ENCODE results near the gene PBXIP1.

The PBXIP1 gene

DNA sequence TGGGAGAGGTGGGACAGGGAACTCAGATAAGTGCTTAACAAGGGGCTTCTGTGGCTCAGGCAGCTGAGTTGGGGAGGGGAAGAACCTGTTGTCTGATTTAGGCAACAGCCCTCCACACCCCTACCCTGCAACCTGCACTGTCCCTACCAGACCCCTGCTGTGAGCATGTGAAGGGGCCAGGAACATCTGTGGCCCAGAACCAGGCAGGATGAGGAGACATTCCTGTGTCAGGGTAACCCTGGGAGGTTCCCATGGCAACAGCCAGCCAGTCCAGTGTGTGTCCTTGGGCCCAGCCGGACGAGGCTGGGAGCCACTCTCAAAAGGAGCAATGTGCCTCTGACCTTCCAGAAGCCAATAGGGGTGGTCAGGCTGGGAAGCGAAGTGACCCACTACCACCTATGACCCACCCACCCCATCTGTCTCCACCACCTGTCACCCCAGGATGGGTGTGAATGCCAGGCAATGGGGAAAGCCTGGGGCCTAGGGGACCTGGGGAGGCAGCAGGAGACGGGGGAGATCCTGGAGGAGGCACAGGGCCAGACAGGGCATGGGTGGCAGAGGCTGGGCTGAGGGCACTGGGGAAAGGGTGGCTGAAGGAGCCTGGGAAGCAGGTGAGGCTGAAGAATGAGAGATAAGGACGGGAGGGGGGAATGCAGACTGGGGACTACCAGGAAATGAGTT, 14.4 kb downstream of the PBXIP1 start:
- in situ Hi-C loops (cut with HindIII; ENCODE audit: low pct_unique_long_range_greater_than_20kb, low sequenced_read_pairs), result no loop called here
- peak in 1 of 2 experiments; percentile 72 for DNase-seq (ENCODE audit: low read depth in 1 of 2, low spot score in 1 of 2)
- TF ChIP-seq JUND (IDR thresholded peaks at IDR 0.05; ENCODE audit: low read depth), result no peak

- in situ Hi-C loops (cut with HindIII; ENCODE audit: low pct_unique_long_range_greater_than_20kb, low sequenced_read_pairs), result no loop called here
- no peak for DNase-seq (ENCODE audit: low read depth in 1 of 2, low spot score in 1 of 2)
- no peak for TF ChIP-seq JUND (IDR thresholded peaks at IDR 0.05; ENCODE audit: low read depth)
Measured at GRCh38 chr1:154940651-154941194, 15.2 kb downstream of the PBXIP1 start.

DNA sequence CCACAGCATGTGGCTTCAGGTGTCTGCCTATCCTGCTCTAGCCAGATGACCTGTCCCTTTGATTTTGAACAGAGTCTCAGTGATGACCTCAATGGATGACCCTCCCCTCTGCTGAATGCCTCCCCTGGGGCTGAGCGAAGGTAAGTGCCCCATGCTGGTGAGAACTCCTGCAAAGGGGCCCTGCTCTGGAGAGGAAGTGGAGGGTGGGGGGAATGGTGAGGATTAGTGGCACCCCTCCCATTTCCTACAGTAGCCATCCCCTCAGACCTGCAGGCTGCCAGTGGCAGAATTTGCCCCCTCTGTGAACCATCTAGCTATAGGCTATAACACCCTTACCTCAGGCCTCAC, 15.7 kb downstream of the PBXIP1 start:
- no peak for DNase-seq (ENCODE audit: low read depth in 1 of 2, low spot score in 1 of 2)
- in situ Hi-C loops (cut with HindIII; ENCODE audit: low pct_unique_long_range_greater_than_20kb, low sequenced_read_pairs), result no loop called here
- TF ChIP-seq JUND (IDR thresholded peaks at IDR 0.05; ENCODE audit: low read depth), result no peak

GRCh38 chr1:154938604-154939399, 17.1 kb downstream of the PBXIP1 start:
- in situ Hi-C loops (cut with HindIII; ENCODE audit: low pct_unique_long_range_greater_than_20kb, low sequenced_read_pairs), result no loop called here
- DNase-seq (ENCODE audit: low read depth in 1 of 2, low spot score in 1 of 2), result peak in 1 of 2 experiments; percentile 86
- TF ChIP-seq JUND (IDR thresholded peaks at IDR 0.05; ENCODE audit: low read depth), result no peak

GRCh38 chr1:154937988-154938386, 17.9 kb downstream of the PBXIP1 start:
- in situ Hi-C loops (cut with HindIII; ENCODE audit: low pct_unique_long_range_greater_than_20kb, low sequenced_read_pairs), result no loop called here
- no peak for TF ChIP-seq JUND (IDR thresholded peaks at IDR 0.05; ENCODE audit: low read depth)
- DNase-seq (ENCODE audit: low read depth in 1 of 2, low spot score in 1 of 2), result no peak

DNA sequence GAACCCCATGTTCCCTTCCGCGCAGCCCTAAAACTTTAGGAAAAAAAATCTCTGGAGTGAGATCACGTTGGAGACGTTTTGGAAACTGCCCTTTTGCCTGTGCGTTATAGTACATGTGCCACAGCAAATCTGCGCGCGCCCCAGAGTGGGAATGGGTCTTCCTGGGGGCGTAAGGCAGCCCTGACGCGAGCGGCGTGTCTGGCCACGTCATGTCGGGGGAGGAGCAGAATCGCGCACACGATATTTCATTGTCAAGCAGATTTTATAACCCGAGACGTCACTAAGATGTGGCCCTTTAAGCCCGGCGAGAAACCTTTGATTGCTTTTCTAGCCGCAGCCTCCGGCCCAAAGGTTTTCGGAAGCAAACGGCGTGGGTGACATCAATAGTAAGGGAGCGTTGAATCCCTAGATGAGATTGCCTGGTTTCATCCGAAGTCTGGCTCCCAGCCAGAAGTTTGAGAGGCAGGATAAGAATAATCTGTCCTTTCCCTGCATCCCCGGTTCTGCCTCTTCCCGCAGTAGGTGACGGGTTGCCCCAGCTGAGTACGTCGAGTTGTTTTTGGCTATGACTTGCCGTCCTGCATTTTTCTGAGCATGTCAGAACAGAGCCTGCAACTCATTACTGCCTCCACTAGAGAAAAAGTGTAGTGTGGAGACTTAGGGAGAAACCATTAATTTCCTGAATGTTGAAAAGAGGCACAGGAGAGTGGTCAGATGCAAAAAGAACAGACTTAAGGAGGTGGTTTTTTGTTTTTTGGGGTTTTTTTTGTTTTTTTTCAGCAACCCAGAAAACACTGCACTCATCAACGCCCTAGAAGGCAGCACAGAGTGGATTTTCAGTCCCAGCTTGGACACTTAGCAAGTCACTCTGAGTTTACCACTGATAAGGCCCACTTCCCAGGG, 18.6 kb downstream of the PBXIP1 start:
- peak; percentile 85 to 99 for DNase-seq (ENCODE audit: low read depth in 1 of 2, low spot score in 1 of 2)
- in situ Hi-C loops (cut with HindIII; ENCODE audit: low pct_unique_long_range_greater_than_20kb, low sequenced_read_pairs), result no loop called here
- TF ChIP-seq JUND (IDR thresholded peaks at IDR 0.05; ENCODE audit: low read depth), result no peak

GRCh38 chr1:154936555-154937084, 19.3 kb downstream of the PBXIP1 start, which contains the start of gene PMVK:
Gene PMVK, minus strand, starts transcription at chr1:154936719. Its CDS starts 34 bp downstream, at chr1:154936685.
- in situ Hi-C loops (cut with HindIII; ENCODE audit: low pct_unique_long_range_greater_than_20kb, low sequenced_read_pairs), result no loop called here
- TF ChIP-seq JUND (IDR thresholded peaks at IDR 0.05; ENCODE audit: low read depth), result no peak

DNA sequence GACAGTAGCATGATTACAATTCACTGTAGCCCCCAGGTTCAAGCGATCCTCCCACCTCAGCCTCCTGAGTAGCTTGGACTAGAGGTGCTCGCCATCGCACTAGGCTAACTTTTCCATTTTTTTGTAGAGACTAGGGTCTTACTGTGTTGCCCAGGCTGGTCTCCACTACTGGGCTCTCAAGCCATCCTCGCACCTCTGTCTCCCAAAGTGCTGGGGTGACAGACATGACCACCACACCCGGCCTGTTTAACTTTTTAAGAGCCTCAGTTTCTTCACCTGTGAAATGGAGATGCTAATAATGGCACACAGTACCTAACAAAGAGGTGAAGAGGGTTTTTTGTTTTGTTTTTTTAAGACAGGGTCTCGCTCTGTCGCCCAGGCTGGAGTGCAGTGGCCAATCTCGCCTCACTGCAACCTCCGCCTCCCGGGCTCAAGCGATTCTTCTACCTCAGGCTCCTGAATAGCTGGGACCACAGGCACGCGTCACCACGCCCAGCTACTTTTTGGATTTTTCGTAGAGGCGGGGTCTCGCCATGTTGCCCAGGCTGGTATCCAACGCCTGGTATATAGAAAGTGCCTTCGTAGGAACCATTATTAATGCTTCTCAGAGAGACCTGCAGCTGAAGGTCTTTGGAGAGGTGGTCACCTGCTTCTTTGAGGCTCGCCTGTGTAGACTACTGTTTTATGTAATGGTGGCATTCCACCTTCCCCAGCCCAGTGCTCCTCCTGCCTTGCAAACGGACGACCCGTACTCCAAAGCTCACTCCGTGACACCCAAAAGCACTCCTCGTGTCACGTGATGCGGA, 19.9 kb downstream of the PBXIP1 start:
- TF ChIP-seq JUND (IDR thresholded peaks at IDR 0.05; ENCODE audit: low read depth), result no peak; the same call in 1 of the 2 replicates
- DNase-seq (ENCODE audit: low read depth in 1 of 2, low spot score in 1 of 2), result no peak
- in situ Hi-C loops (cut with HindIII; ENCODE audit: low pct_unique_long_range_greater_than_20kb, low sequenced_read_pairs), result no loop called here

More at GRCh38 chr1:154936555-154937084, 19.3 kb downstream of the PBXIP1 start, which contains the start of gene PMVK:
- peak; percentile 96 to 99 for DNase-seq (ENCODE audit: low read depth in 1 of 2, low spot score in 1 of 2)

DNA sequence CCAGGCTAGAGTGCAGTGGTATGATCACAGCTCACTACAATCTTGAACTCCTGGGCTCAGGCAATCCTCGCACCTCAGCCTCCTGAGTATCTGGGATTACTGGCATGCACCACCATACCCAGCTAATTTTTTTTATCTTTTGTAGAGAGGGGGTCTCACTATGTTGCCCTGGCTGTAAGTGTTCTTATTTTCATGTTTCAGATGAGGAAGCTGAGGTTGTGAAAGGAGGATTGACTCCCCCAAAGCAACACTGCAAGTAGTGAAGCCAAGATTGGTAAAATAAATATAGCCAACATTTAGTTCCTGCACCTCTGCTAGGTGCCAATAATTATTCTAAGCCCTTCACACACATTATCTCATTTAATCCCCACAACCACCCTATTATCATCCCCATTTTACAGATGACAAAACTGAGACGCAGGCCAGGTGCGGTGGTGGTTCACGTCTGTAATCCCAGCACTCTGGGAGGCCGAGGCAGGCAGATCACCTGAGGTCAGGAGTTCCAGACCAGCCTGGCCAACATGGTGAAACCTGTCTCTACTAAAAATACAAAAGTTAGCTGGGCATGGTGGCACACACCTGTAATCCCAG, 21.4 kb downstream of the PBXIP1 start:
- DNase-seq (ENCODE audit: low read depth in 1 of 2, low spot score in 1 of 2), result no peak
- no peak for TF ChIP-seq JUND (IDR thresholded peaks at IDR 0.05; ENCODE audit: low read depth)
- in situ Hi-C loops (cut with HindIII; ENCODE audit: low pct_unique_long_range_greater_than_20kb, low sequenced_read_pairs), result no loop called here

GRCh38 chr1:154931940-154932487, 23.9 kb downstream of the PBXIP1 start:
- in situ Hi-C loops (cut with HindIII; ENCODE audit: low pct_unique_long_range_greater_than_20kb, low sequenced_read_pairs), result no loop called here
- no peak for TF ChIP-seq JUND (IDR thresholded peaks at IDR 0.05; ENCODE audit: low read depth)
- peak; percentile 44 to 90 for DNase-seq (ENCODE audit: low read depth in 1 of 2, low spot score in 1 of 2)

DNA sequence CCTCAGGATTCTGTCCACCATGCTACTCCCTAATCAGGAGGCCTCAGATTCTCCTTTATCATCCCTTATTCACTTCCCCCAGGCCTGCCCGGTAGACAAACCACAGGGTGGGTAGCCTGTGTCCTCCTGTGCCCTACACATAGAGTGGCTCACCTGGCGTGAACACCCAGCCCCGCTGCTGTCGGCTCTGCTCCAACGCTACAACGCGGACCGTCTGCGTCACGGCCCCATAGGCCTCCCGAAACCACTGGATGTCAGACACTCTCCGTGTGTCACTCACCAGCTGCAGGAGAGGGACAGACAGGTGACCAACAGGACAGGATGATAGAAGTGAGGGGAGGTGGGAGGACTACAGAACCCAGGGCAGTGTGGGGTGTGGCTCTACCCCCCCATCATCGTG, 29.7 kb downstream of the PBXIP1 start:
- no peak for TF ChIP-seq JUND (IDR thresholded peaks at IDR 0.05; ENCODE audit: low read depth)
- in situ Hi-C loops (cut with HindIII; ENCODE audit: low pct_unique_long_range_greater_than_20kb, low sequenced_read_pairs), result no loop called here
- no peak for DNase-seq (ENCODE audit: low read depth in 1 of 2, low spot score in 1 of 2)

Measured in T47D (cell line).